HG02610 (cell line): ENCODE results near the gene SEMA3C.

Experiments
- ATAC-seq: cut with Tn5 transposase; IDR thresholded peaks from one replicate; pipeline ENCODE4 v1.9.1; 2021; ENCODE audit warnings: mild to moderate bottlenecking, moderate library complexity; ENCODE audit not compliant: unreplicated experiment

The SEMA3C gene

GRCh38 chr7:80783678-80784327 is 135.0 kb downstream of the SEMA3C start:
- no peak for ATAC-seq

DNA sequence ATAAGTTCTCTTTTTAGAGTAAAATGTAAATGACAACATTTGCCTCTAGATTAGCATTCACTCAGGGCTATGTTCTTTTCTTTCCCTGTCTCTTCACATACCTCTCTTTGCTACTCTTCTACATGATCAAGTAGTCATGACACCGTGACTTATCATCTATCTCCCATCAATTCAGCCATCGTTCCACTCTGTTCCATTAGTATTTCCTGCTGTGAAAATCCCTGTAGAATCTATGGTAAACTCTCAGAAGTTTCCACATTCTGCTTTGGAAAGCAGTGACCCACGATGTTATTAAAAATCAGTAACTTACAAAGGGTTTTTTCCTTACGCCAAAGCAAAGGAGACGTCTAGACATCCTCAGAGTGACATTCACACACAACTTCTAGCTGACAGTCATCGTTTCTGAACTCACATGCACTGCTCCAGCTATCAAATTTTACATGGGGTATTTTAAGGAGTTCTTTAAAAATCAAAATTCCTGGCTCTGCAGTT is 135.6 kb downstream of the SEMA3C start:
- no peak for ATAC-seq

GRCh38 chr7:80781561-80781979 is 137.3 kb downstream of the SEMA3C start:
- ATAC-seq, result no peak

- no peak for ATAC-seq
Observed at GRCh38 chr7:80781146-80781545, 137.7 kb downstream of the SEMA3C start.

- no peak for ATAC-seq
Observed at GRCh38 chr7:80779456-80779855, 139.4 kb downstream of the SEMA3C start.

DNA sequence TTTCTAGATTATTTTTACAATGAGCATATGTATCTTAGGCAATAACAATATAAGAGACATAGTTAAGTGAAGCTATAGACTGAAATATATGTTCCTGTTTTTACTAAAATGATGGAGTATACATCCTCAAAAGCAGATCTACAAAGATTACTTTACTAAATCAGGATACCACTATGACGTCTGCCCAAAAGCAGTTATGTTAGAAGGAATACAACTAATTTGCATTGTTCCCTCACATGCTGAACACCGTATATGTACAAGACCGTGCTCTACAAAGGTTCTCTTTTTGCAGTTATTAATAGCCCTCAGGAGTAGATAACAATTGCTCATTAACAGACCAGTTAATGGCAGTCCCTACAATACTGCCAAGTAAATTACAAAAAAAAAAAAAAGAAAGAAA is 143.0 kb downstream of the SEMA3C start:
- ATAC-seq, result no peak

DNA sequence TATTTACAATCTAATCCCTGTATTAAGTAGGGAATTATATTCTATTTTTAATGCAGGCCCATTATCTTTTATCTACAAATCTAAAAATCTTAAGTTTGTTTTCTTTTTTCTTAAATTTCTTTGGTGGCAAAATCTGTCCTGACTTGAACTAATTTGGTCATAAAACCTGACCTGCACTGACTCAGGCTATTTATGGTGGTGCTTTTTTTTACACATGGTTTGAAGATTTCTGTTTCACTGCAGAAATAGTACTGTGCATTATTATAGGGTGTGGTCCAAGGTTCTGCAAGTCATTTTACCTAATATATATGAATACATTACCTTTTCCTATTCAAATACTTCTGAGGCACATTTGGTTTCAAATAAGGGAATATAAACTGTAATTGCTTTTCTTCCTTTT is 143.4 kb downstream of the SEMA3C start:
- ATAC-seq, result no peak

GRCh38 chr7:80774843-80775242 is 144.0 kb downstream of the SEMA3C start:
- no peak for ATAC-seq

- ATAC-seq, result no peak
Observed at GRCh38 chr7:80773787-80774508, 144.9 kb downstream of the SEMA3C start.

GRCh38 chr7:80772347-80772993 is 146.4 kb downstream of the SEMA3C start:
- ATAC-seq, result no peak

- ATAC-seq, result no peak
Observed at GRCh38 chr7:80771523-80771922, 147.3 kb downstream of the SEMA3C start.

DNA sequence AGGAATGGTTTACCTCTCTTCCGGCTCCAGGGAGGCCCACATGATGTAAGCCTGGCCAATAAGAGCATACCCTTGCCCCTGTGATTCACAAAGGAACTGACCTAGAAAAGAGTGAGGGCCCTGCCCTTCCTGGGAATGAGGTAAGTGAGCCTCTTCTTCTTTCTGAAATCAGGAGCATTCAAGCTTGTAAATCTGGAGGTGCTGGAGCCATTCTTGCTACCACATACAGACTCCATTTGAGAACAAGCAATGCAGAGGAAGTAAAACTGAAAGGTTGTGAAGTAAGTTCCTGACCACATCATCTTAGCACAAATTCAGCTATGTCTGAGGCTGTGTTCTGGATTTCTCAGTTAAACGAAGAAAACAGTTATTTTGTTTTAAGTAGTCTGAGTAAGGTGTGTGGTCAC is 148.2 kb downstream of the SEMA3C start:
- ATAC-seq, result peak; percentile 88

- no peak for ATAC-seq
Observed at GRCh38 chr7:80770061-80770460, 148.8 kb downstream of the SEMA3C start.

- no peak for ATAC-seq
Observed at GRCh38 chr7:80768756-80769155, 150.1 kb downstream of the SEMA3C start.

DNA sequence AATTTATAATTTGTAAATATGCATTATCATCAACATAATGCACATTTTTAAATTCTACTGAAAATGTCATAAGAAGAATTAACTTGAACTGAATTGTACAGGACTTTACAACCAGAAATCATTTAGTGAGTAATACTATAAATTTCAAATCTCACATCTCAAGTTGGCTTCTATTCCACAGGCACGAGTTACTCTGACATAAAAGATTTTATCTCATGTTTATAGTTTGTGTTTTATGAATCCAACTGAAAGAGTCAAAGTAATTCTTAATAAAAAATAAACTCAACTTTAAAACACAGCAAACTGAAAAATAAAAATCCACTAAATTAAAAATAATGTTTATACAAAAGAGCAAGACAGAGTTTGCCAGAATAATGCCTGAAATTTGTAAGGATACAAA is 151.2 kb downstream of the SEMA3C start:
- no peak for ATAC-seq

DNA sequence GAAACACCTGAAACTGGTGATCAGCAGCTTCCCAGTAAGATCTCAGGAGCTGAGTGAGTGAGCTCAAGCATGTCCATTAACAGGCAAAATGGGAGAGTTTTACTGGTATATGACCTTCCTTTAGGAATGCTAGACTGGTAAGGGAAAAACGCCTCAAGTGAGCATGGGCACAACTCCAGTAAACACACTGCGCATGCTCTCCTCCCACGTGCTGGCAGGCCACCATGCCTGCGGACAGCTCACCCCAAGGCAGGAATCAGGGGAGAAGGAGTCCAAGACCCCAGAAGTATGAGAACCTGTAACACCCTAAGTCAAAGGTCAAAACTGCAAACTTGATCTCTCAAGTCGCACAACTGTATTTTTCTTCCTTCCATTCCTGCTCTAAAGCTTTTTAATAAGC is 152.1 kb downstream of the SEMA3C start:
- ATAC-seq, result no peak

- no peak for ATAC-seq
Observed at GRCh38 chr7:80764132-80764531, 154.7 kb downstream of the SEMA3C start.

DNA sequence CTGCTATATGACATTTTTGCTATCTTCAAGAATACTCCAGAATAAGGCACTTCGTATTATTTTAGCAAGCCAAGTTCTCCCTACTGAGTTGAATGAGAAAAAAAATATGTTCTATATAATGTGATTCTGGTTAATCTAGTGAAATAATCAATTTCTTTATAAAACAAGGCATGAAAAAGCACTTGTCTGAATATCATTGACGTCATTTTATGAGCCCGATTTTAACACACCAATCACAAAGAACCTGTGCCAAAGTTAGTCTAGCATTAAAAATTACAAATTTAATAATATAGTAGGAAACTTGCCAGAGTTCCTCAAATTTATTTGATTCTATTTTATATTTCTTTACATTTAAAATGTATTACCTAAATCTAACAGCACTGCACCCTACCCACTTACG is 155.1 kb downstream of the SEMA3C start:
- ATAC-seq, result no peak

GRCh38 chr7:80763289-80763688 is 155.6 kb downstream of the SEMA3C start:
- no peak for ATAC-seq

DNA sequence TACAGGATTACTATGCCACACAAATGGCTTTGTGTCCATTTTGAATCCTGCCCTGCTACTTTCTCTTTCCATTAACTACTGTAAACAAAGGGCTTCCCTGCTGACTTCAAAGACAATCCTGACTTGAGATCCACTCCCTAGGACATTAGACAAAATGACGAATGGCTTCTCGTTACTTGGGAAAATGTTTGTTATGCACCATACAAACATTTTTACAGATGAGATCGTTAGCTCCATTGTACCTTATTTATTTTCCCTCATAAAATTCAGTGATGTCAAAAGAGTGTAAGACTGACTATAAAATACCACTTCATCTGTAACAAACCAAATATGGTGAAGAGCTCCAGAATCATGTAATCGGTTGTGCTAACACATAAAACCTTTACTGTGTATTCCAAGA is 158.6 kb downstream of the SEMA3C start:
- no peak for ATAC-seq

DNA sequence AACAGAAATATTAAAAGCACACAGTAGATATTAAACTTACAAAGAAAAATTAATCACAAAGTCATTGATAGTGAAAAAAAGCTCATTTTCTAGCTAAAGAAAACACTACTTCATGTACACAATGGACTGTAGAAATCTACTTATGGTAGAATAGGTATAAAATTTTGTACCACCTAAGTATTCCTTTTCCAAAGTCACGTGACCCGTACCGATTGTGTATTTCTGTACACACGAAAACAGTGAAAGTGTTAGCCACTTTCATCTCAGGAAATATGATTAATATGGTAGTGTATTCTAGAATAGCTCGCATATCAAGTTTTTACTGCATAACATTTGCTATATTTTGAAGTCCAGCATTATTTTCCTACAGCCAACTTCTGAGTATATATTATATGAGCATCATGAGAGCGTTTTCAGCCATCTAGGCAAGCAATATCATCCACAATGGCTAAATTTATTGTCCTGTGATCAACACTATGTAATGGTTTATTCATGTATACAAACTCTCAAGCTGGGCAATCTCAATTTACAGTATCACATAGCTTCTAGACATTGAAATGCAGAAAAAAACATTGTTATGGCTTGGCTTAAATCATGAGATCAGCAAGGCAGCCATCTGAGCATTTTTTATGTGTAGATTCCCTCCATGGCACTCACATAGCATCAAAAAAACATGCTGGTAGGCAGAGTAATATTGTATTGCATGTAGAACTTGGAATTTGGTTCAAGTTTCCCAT is 165.7 kb downstream of the SEMA3C start:
- no peak for ATAC-seq
